H9 (cell line): Measurements from ENCODE around the gene SCG2. TPM values are rescaled to one million over a fixed set of nuclear protein-coding genes. Genes with fewer than 3 reads are reported as not detected.

Experiments used
- DNase-seq: peaks from one replicate; pipeline ENCODE4 v3.0.0-alpha.2; 2017
- H2AFZ ChIP-seq: one replicate; pipeline ENCODE4 v1.6.1; 2013; ENCODE audit warnings: mild to moderate bottlenecking, low read length, control low read depth, moderate library complexity
- H2AK5ac ChIP-seq: 2 replicates; pipeline ENCODE4 v1.6.1; 2013; ENCODE audit warnings: low read length, control low read depth, mixed read lengths; ENCODE audit not compliant: insufficient read length
- H2BK120ac ChIP-seq: one replicate; pipeline ENCODE4 v1.6.1; 2013; ENCODE audit warnings: low read depth, mild to moderate bottlenecking, low read length, control low read depth, inconsistent platforms; ENCODE audit not compliant: poor library complexity, severe bottlenecking
- H2BK12ac ChIP-seq: 2 replicates; pipeline ENCODE4 v1.6.1; 2013; ENCODE audit warnings: low read length, control low read depth, mixed read lengths, low read depth; ENCODE audit not compliant: insufficient read length
- H2BK15ac ChIP-seq: 2 replicates; pipeline ENCODE4 v1.6.1; 2013; ENCODE audit warnings: low read depth, low read length, control low read depth
- H2BK20ac ChIP-seq: one replicate; pipeline ENCODE4 v1.6.1; 2013; ENCODE audit warnings: low read depth, mild to moderate bottlenecking, low read length, control low read depth, inconsistent platforms; ENCODE audit not compliant: poor library complexity, severe bottlenecking
- H2BK5ac ChIP-seq: 2 replicates; pipeline ENCODE4 v1.6.1; 2013; ENCODE audit warnings: low read length, control low read depth, mixed read lengths; ENCODE audit not compliant: insufficient read length
- H3K14ac ChIP-seq: 2 replicates; pipeline ENCODE4 v1.6.1; 2013; ENCODE audit warnings: low read length, control low read depth; ENCODE audit not compliant: insufficient read depth
- H3K18ac ChIP-seq: 2 replicates; pipeline ENCODE4 v1.6.1; 2013; ENCODE audit warnings: low read depth, mild to moderate bottlenecking, mixed read lengths, low read length, control low read depth; ENCODE audit not compliant: insufficient read length
- H3K23ac ChIP-seq: 2 replicates; pipeline ENCODE4 v1.6.1; 2013; ENCODE audit warnings: low read length, control low read depth, mixed read lengths, low read depth; ENCODE audit not compliant: insufficient read length
- H3K23me2 ChIP-seq: 2 replicates; pipeline ENCODE4 v1.6.1; 2013; ENCODE audit warnings: low read depth, mild to moderate bottlenecking, mixed read lengths, low read length, control low read depth; ENCODE audit not compliant: insufficient read length, poor library complexity, severe bottlenecking
- H3K27ac ChIP-seq: 2 replicates; pipeline ENCODE4 v1.5.1; 2013; ENCODE audit warnings: low read length, control low read depth, mixed read lengths, low read depth; ENCODE audit not compliant: insufficient read length
- H3K27me3 ChIP-seq: 2 replicates; pipeline ENCODE4 v1.6.1; 2013; ENCODE audit warnings: low read length, control low read depth, inconsistent platforms; ENCODE audit not compliant: insufficient read depth
- H3K4ac ChIP-seq: 2 replicates; pipeline ENCODE4 v1.6.1; 2013; ENCODE audit warnings: low read depth, mild to moderate bottlenecking, control low read depth, inconsistent platforms, low read length, moderate library complexity
- H3K4me1 ChIP-seq: 2 replicates; pipeline ENCODE4 v1.6.1; 2013; ENCODE audit warnings: low read length, control low read depth, inconsistent platforms; ENCODE audit not compliant: insufficient read depth
- H3K4me2 ChIP-seq: 2 replicates; pipeline ENCODE4 v1.6.1; 2013; ENCODE audit warnings: low read length, control low read depth, mixed read lengths; ENCODE audit not compliant: insufficient read length, insufficient read depth
- H3K56ac ChIP-seq: 2 replicates; pipeline ENCODE4 v1.6.1; 2013; ENCODE audit warnings: low read depth, mild to moderate bottlenecking, mixed read lengths, low read length, control low read depth; ENCODE audit not compliant: insufficient read length
- H3K79me1 ChIP-seq: 2 replicates; pipeline ENCODE4 v1.6.1; 2013; ENCODE audit warnings: low read depth, mild to moderate bottlenecking, moderate library complexity, low read length, control low read depth, inconsistent platforms; ENCODE audit not compliant: insufficient read depth, poor library complexity, severe bottlenecking
- H3K79me2 ChIP-seq: 2 replicates; pipeline ENCODE4 v1.6.1; 2013; ENCODE audit warnings: low read length, control low read depth, inconsistent platforms; ENCODE audit not compliant: insufficient read depth
- H3K9ac ChIP-seq: 2 replicates; pipeline ENCODE4 v1.6.1; 2013; ENCODE audit warnings: low read length, control low read depth, mixed read lengths; ENCODE audit not compliant: insufficient read length; ENCODE audit errors: extremely low read depth
- H3K9me3 ChIP-seq: one replicate; pipeline ENCODE4 v1.6.1; 2013; ENCODE audit warnings: low read depth, low read length, inconsistent platforms; ENCODE audit not compliant: control insufficient read depth
- H3T11ph ChIP-seq: one replicate; pipeline ENCODE4 v1.6.1; 2013; ENCODE audit warnings: mild to moderate bottlenecking, low read length, control low read depth, inconsistent platforms
- H4K20me1 ChIP-seq: one replicate; pipeline ENCODE4 v1.6.1; 2013; ENCODE audit not compliant: control insufficient read depth, insufficient read length, insufficient read depth
- H4K5ac ChIP-seq: 2 replicates; pipeline ENCODE4 v1.6.1; 2013; ENCODE audit warnings: low read depth, mild to moderate bottlenecking, mixed read lengths, low read length, control low read depth; ENCODE audit not compliant: insufficient read length
- H4K8ac ChIP-seq: replicated peaks from 2 replicates; pipeline ENCODE4 v1.6.1; 2013; ENCODE audit warnings: low read length, control low read depth, mixed read lengths, low read depth; ENCODE audit not compliant: insufficient read length
- H4K91ac ChIP-seq: 2 replicates; pipeline ENCODE4 v1.6.1; 2013; ENCODE audit warnings: low read depth, mild to moderate bottlenecking, moderate library complexity, mixed read lengths, low read length, control low read depth; ENCODE audit not compliant: insufficient read length
- H3K27ac Mint-ChIP-seq, 3 experiments: 2 replicates in 2 of 3; 3 replicates in 1 of 3; pipeline ENCODE4 v1.8.0; 2020 to 2021; ENCODE audit warnings: mixed read lengths in 3 of 3, mild to moderate bottlenecking in 1 of 3, moderate library complexity in 1 of 3
- H3K27me3 Mint-ChIP-seq: 2 replicates; pipeline ENCODE4 v1.8.0; 2021; ENCODE audit warnings: low read depth, mild to moderate bottlenecking, moderate library complexity, mixed read lengths
- H3K36me3 Mint-ChIP-seq, 3 experiments: 2 replicates in 2 of 3; 3 replicates in 1 of 3; pipeline ENCODE4 v1.8.0; 2020 to 2021; ENCODE audit warnings: low read depth in 3 of 3, mixed read lengths in 3 of 3; ENCODE audit not compliant: insufficient read depth in 1 of 3
- H3K4me1 Mint-ChIP-seq, 2 experiments: 2 replicates each; pipeline ENCODE4 v1.8.0; 2020; ENCODE audit warnings: mixed read lengths in 2 of 2
- H3K4me3 Mint-ChIP-seq, 2 experiments: 2 replicates in 1 of 2; 3 replicates in 1 of 2; pipeline ENCODE4 v1.8.0; 2020 to 2021; ENCODE audit warnings: mild to moderate bottlenecking in 2 of 2, mixed read lengths in 2 of 2, moderate library complexity in 1 of 2
- H3K9me3 Mint-ChIP-seq, 2 experiments: 2 replicates in 1 of 2; 3 replicates in 1 of 2; pipeline ENCODE4 v1.8.0; 2020; ENCODE audit warnings: mild to moderate bottlenecking in 2 of 2, mixed read lengths in 2 of 2, moderate library complexity in 1 of 2
- WGBS: extraction: QIAGEN DNeasy Blood & Tissue Kit; methylation state at CpG from one replicate; pipeline ENCODE4 v1.1.7; 2013; ENCODE audit warnings: missing lambda C conversion rate, low lambda C conversion rate, mixed read lengths; ENCODE audit not compliant: insufficient read length; ENCODE audit errors: extremely low coverage; 5-methylcytosine and 5-hydroxymethylcytosine counted together
- total RNA-seq: library from RNA; stranded (reverse); gene quantifications from 2 replicates; pipeline ENCODE4 v1.2.1, GENCODE V29; 2021
- TF ChIP-seq, protein P1 (sequence below): fragments of 200-600 bp; sonication (generic); conservative IDR thresholded peaks from 3 replicates; pipeline ENCODE4 v1.8.0; 2021; ENCODE audit warnings: antibody characterized with exemption, mild to moderate bottlenecking

The SCG2 gene
- total RNA-seq, 1 experiment from 2014 or later: 4.4 TPM

DNA sequence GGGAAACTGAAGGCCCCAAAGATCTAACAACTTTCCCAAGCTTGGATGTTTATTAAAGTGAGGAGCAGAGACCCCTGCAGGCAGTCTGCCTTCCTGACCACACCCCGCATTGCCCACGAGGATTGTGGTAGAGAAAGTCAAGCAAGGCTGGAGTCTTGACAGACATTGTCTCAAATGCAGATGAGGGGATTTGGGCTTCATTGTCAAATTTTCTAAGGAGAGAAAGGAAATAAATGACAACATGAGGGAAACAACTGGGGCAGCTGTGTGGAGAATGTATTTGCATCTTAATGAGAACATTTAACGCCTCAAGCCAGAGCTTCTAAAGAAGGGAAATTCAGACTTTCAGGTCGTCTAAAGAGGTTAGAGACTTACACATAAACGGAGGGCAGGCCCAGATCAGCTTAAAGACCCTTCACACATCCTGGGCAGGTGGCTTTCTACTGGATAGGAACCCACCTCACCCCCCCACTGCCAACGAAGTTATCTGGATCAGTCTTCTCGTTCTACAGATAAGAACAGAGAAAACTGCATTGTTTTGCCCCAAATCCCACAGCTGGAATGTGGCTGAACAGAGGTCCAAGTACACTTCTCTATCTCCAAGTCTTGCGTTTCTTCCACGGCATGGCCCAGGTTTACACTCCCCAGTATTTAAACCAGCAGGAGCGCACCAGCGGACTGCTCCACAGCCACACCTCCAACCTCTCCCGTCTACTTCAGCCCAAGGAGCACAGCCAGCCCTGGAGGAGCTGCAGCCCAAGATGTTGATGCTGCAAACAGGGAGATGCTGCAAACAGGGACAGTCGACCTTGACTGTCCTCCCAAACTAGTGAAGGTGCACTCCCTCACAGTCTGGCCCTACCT is 16.2 kb upstream of the SCG2 start:
- H3K4me1 ChIP-seq: peaks cover 4% of the 10 kb centered on the region; the same call in 1 of the 2 replicates
- H4K20me1 ChIP-seq: peaks cover 7% of the 10 kb centered on the region
- no peak overlapping the region for H3K18ac ChIP-seq
- H2BK20ac ChIP-seq: no peak overlapping the region
- no peak overlapping the region for H2BK120ac ChIP-seq
- H2BK5ac ChIP-seq: no peak overlapping the region
- no peak overlapping the region for H4K8ac ChIP-seq
- H4K91ac ChIP-seq: no peak overlapping the region
- H3K23me2 ChIP-seq: no peaks in the 10 kb centered on the region
- no CpG with 5 or more reads among the region's 13 CpGs for WGBS
- H3K9ac ChIP-seq: no peak overlapping the region
- peaks cover 40% of the 10 kb centered on the region for H3K27me3 ChIP-seq
- Mint-ChIP-seq H3K27me3 (peaks cover 100% of the 10 kb centered on the region), H3K36me3 (peaks cover 0 to 3% (median 0%) of the 10 kb centered on the region in 3 experiments; a peak in 2 of 7 replicates), H3K4me3 (peak overlapping the region in 1 of 2 experiments; percentile 33; a peak in 1 of 5 replicates), H3K27ac (no peak overlapping the region; a peak in 2 of 7 replicates), H3K9me3 (peaks cover 0 to 2% of the 10 kb centered on the region in 2 experiments; a peak in 2 of 5 replicates), H3K4me1 (peaks cover 25 to 37% of the 10 kb centered on the region in 2 experiments)
- no peak overlapping the region for H3T11ph ChIP-seq
- no peak overlapping the region for H3K4me2 ChIP-seq
- no peak overlapping the region for H3K4ac ChIP-seq
- no peak overlapping the region for H3K56ac ChIP-seq
- peak; percentile 90 for DNase-seq
- H2AFZ ChIP-seq: no peak overlapping the region
- no peak overlapping the region for H2AK5ac ChIP-seq
- no peak overlapping the region for H2BK12ac ChIP-seq
- no peaks in the 10 kb centered on the region for H3K79me1 ChIP-seq
- H3K9me3 ChIP-seq: no peaks in the 10 kb centered on the region
- no peaks in the 10 kb centered on the region for H3K79me2 ChIP-seq
- no peak overlapping the region for H3K23ac ChIP-seq
- no peak overlapping the region for H2BK15ac ChIP-seq
- H3K14ac ChIP-seq: no peak overlapping the region
- TF ChIP-seq, protein P1, sequence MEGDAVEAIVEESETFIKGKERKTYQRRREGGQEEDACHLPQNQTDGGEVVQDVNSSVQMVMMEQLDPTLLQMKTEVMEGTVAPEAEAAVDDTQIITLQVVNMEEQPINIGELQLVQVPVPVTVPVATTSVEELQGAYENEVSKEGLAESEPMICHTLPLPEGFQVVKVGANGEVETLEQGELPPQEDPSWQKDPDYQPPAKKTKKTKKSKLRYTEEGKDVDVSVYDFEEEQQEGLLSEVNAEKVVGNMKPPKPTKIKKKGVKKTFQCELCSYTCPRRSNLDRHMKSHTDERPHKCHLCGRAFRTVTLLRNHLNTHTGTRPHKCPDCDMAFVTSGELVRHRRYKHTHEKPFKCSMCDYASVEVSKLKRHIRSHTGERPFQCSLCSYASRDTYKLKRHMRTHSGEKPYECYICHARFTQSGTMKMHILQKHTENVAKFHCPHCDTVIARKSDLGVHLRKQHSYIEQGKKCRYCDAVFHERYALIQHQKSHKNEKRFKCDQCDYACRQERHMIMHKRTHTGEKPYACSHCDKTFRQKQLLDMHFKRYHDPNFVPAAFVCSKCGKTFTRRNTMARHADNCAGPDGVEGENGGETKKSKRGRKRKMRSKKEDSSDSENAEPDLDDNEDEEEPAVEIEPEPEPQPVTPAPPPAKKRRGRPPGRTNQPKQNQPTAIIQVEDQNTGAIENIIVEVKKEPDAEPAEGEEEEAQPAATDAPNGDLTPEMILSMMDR: peak; percentile 64
- no peak overlapping the region for H3K27ac ChIP-seq
- no peak overlapping the region for H4K5ac ChIP-seq
